ENCODE results near the gene RFXANK.

- TF ChIP-seq, protein P1, sequence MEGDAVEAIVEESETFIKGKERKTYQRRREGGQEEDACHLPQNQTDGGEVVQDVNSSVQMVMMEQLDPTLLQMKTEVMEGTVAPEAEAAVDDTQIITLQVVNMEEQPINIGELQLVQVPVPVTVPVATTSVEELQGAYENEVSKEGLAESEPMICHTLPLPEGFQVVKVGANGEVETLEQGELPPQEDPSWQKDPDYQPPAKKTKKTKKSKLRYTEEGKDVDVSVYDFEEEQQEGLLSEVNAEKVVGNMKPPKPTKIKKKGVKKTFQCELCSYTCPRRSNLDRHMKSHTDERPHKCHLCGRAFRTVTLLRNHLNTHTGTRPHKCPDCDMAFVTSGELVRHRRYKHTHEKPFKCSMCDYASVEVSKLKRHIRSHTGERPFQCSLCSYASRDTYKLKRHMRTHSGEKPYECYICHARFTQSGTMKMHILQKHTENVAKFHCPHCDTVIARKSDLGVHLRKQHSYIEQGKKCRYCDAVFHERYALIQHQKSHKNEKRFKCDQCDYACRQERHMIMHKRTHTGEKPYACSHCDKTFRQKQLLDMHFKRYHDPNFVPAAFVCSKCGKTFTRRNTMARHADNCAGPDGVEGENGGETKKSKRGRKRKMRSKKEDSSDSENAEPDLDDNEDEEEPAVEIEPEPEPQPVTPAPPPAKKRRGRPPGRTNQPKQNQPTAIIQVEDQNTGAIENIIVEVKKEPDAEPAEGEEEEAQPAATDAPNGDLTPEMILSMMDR (IDR thresholded peaks at IDR 0.05): no peak
- no peak for TF ChIP-seq ZFX (IDR thresholded peaks at IDR 0.05; ENCODE audit: borderline replicate concordance)
Measured at GRCh38 chr19:19239675-19240074, 47.6 kb downstream of the RFXANK start.

Measured in 22Rv1 (cell line).